Right lobe of liver (tissue), 4 donors: Measurements from ENCODE around the gene MTMR12.

Experiments
- POLR2A ChIP-seq: fragments of 450-650 bp; IDR thresholded peaks from one replicate; pipeline ENCODE4 v1.6.1; 2017; ENCODE audit warnings: antibody characterized with exemption, mild to moderate bottlenecking
- TF ChIP-seq, protein P1 (sequence below), 4 donors: fragments of 200-600 bp in 3 of 4; fragments of 450-650 bp in 1 of 4; IDR thresholded peaks; one replicate each; pipeline versions ENCODE4 v1.5.1 to v1.8.0; 2016 to 2022; ENCODE audit warnings: antibody characterized with exemption in 4 of 4, mild to moderate bottlenecking in 2 of 4
- donor health status: DM: no; HTN: no; CAD: no.
- donor health status: DM: no; HTN: no; CAD: no.
- donor health status: DM: no; HTN: yes; CAD: no.

- TF ChIP-seq, protein P1, sequence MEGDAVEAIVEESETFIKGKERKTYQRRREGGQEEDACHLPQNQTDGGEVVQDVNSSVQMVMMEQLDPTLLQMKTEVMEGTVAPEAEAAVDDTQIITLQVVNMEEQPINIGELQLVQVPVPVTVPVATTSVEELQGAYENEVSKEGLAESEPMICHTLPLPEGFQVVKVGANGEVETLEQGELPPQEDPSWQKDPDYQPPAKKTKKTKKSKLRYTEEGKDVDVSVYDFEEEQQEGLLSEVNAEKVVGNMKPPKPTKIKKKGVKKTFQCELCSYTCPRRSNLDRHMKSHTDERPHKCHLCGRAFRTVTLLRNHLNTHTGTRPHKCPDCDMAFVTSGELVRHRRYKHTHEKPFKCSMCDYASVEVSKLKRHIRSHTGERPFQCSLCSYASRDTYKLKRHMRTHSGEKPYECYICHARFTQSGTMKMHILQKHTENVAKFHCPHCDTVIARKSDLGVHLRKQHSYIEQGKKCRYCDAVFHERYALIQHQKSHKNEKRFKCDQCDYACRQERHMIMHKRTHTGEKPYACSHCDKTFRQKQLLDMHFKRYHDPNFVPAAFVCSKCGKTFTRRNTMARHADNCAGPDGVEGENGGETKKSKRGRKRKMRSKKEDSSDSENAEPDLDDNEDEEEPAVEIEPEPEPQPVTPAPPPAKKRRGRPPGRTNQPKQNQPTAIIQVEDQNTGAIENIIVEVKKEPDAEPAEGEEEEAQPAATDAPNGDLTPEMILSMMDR (IDR thresholded peaks at IDR 0.05) = no peak
- TF ChIP-seq POLR2A = no peak
Observed at GRCh38 chr5:32222723-32223470, 89.8 kb downstream of the MTMR12 start.
